ENCODE measurements around the gene ERF.

ERF gene

GRCh38 chr19:42229301-42229854 lies 25.6 kb downstream of the ERF start:
- no peak for TF ChIP-seq NFRKB (IDR thresholded peaks at IDR 0.05)
- no peak for TF ChIP-seq SP1 (IDR thresholded peaks at IDR 0.05)
- no peak for TF ChIP-seq FOXM1 (IDR thresholded peaks at IDR 0.05; ENCODE audit: borderline replicate concordance)
- TF ChIP-seq LEF1 (IDR thresholded peaks at IDR 0.05; ENCODE audit: borderline replicate concordance): no peak
- TF ChIP-seq BHLHE40 (IDR thresholded peaks at IDR 0.05; ENCODE audit: borderline replicate concordance): no peak
- CTCF ChIA-PET: no interaction called here
- no peak for DNase-seq (ENCODE audit: extremely low spot score)
- POLR2A ChIA-PET: interaction anchor here (1.0 kb wide), 3 partner anchors 14 to 195 kb away, joined by 3 to 6 read pairs (median 3); partner anchors contain the start of gene GSK3A

- TF ChIP-seq TARDBP (IDR thresholded peaks at IDR 0.05) (no peak), FOXK2 (IDR thresholded peaks at IDR 0.05) (no peak)
- ChIA-PET CTCF (no interaction called here), POLR2A (interaction anchor here (3.4 kb wide), 1 partner anchor 13 kb away, joined by 19 read pairs; the partner anchor contains the start of gene GSK3A)
- no peak for DNase-seq (ENCODE audit: extremely low spot score)
Observed at GRCh38 chr19:42228641-42229040, 26.3 kb downstream of the ERF start.

GRCh38 chr19:42226886-42227285 lies 28.0 kb downstream of the ERF start:
- POLR2A ChIA-PET: interaction anchor here (0.9 to 3.4 kb wide), 3 partner anchors 8 to 15 kb away, joined by 5 to 19 read pairs (median 5); partner anchors contain the start of gene GSK3A
- no peak for DNase-seq (ENCODE audit: extremely low spot score)
- CTCF ChIA-PET: no interaction called here
- TF ChIP-seq FOXK2 (IDR thresholded peaks at IDR 0.05): no peak

- TF ChIP-seq NFRKB (IDR thresholded peaks at IDR 0.05) (no peak), LEF1 (IDR thresholded peaks at IDR 0.05; ENCODE audit: borderline replicate concordance) (no peak), SP1 (IDR thresholded peaks at IDR 0.05) (no peak), PKNOX1 (IDR thresholded peaks at IDR 0.05) (no peak), BHLHE40 (IDR thresholded peaks at IDR 0.05; ENCODE audit: borderline replicate concordance) (no peak), CTBP1 (IDR thresholded peaks at IDR 0.05; ENCODE audit: borderline replicate concordance) (no peak), TARDBP (IDR thresholded peaks at IDR 0.05) (no peak), FOXA1 (IDR thresholded peaks at IDR 0.05) (no peak), ARNT (IDR thresholded peaks at IDR 0.05) (no peak), HDGF (IDR thresholded peaks at IDR 0.05; ENCODE audit: borderline replicate concordance) (no peak), ELF4 (IDR thresholded peaks at IDR 0.05) (no peak), SUZ12 (IDR thresholded peaks at IDR 0.05) (no peak)
- CTCF ChIA-PET: interaction anchor here (1.1 kb wide), 1 partner anchor 213 kb away, joined by 3 read pairs; no protein-coding TSS in a partner anchor
- DNase-seq (ENCODE audit: extremely low spot score): no peak
- POLR2A ChIA-PET: interaction anchor here (0.9 to 3.4 kb wide), 4 partner anchors 8 to 16 kb away, joined by 3 to 19 read pairs (median 5); partner anchors contain the start of gene GSK3A
Observed at GRCh38 chr19:42225718-42226292, 29.1 kb downstream of the ERF start.

GRCh38 chr19:42224940-42225717 lies 29.8 kb downstream of the ERF start:
- no peak for DNase-seq (ENCODE audit: extremely low spot score)
- CTCF ChIA-PET: interaction anchor here (1.1 kb wide), 1 partner anchor 213 kb away, joined by 3 read pairs; no protein-coding TSS in a partner anchor
- POLR2A ChIA-PET: interaction anchor here (1.6 to 3.4 kb wide), 2 partner anchors 8 to 17 kb away, joined by 3 to 19 read pairs; partner anchors contain the start of gene GSK3A
- TF ChIP-seq CTBP1 (IDR thresholded peaks at IDR 0.05; ENCODE audit: borderline replicate concordance) (no peak), FOXA1 (IDR thresholded peaks at IDR 0.05) (no peak), BHLHE40 (IDR thresholded peaks at IDR 0.05; ENCODE audit: borderline replicate concordance) (no peak), ZNF384 (IDR thresholded peaks at IDR 0.05) (no peak), ARNT (IDR thresholded peaks at IDR 0.05) (no peak), HDGF (IDR thresholded peaks at IDR 0.05; ENCODE audit: borderline replicate concordance) (no peak), LEF1 (IDR thresholded peaks at IDR 0.05; ENCODE audit: borderline replicate concordance) (no peak)

GRCh38 chr19:42220751-42221097 lies 34.2 kb downstream of the ERF start:
- no peak for DNase-seq (ENCODE audit: extremely low spot score)
- POLR2A ChIA-PET: interaction anchor here (1.5 to 5.5 kb wide), 4 partner anchors 13 to 144 kb away, joined by 3 to 30 read pairs (median 14); partner anchors contain the start of genes GSK3A and ZNF574
- TF ChIP-seq FOXK2 (IDR thresholded peaks at IDR 0.05) (no peak), FOXM1 (IDR thresholded peaks at IDR 0.05; ENCODE audit: borderline replicate concordance) (no peak), CTBP1 (IDR thresholded peaks at IDR 0.05; ENCODE audit: borderline replicate concordance) (no peak)
- CTCF ChIA-PET: no interaction called here

GRCh38 chr19:42219812-42220750 lies 34.8 kb downstream of the ERF start, which contains the start of gene ZNF526:
TSS of gene ZNF526 (plus strand) at chr19:42220312. CDS start at chr19:42224404, 4,092 bp downstream.
- peak; percentile 83 for TF ChIP-seq L3MBTL2 (conservative IDR thresholded peaks at IDR 0.05)
- TF ChIP-seq ZNF384 (IDR thresholded peaks at IDR 0.05): no peak
- TF ChIP-seq ARNT (IDR thresholded peaks at IDR 0.05): no peak
- CTCF ChIA-PET: no interaction called here
- DNase-seq (ENCODE audit: extremely low spot score): peak; percentile 99
- POLR2A ChIA-PET: interaction anchor here (0.7 to 5.5 kb wide), 9 partner anchors 14 to 144 kb away, joined by 3 to 30 read pairs (median 3); partner anchors contain the start of genes GSK3A and ZNF574
